ENCODE measurements around the gene SPATA9. TPM values are rescaled to one million over a fixed set of nuclear protein-coding genes. Genes with fewer than 3 reads are reported as not detected.

Gene SPATA9
- total and polyA plus RNA-seq, 9 of the 15 experiments (the other 6 are each of a cell fraction or from before 2014, with no cell fraction given): 0.16 to 5.5 (median 0.39) TPM; not detected in 3

DNA sequence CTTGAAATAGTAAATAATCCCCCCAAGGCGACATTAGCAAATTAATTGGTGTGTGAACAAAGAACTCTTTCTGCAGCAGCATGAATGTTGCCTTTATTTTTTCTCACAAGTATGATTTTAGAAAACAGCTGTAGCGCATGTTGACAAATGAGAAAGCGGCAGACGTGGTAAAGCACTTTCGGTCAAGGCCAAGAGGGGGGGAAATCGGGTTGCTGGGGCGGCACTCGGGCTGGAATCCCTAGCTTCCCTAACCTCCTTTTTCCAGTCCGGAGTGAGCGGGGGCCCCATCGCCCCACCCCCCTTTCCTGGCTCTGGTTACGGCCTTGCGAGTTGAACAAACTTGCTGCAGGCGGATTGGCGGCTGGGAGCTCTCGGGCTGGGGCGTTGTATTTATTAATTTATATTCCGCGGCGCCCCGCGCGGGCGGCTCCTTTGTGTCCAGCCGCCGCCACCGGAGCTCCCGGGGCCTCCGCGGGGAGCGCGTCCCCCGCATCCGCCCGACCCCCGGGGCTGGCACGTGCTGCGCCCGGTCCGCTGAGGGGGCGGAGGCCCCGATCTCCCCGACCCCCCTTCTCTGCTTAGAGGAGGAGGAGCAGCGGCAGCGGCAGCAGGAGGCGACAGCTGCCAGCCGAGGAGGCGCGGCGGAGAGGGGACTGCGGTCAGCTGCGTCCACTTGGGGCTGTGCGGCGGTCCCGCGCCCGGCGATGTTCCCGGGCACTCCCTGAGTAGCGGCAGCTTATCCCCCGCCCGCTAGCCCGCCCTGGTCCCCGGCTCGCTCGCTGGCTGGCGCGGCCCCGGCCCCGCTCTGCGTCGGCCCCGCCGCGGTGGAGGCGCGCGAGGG lies 48.2 kb upstream of the SPATA9 start, which contains the start of gene RHOBTB3 (continued):
- no peak for TF ChIP-seq FOXJ3 (CRISPR knock-in tag; IDR thresholded peaks at IDR 0.05)
- TF ChIP-seq, protein P1, sequence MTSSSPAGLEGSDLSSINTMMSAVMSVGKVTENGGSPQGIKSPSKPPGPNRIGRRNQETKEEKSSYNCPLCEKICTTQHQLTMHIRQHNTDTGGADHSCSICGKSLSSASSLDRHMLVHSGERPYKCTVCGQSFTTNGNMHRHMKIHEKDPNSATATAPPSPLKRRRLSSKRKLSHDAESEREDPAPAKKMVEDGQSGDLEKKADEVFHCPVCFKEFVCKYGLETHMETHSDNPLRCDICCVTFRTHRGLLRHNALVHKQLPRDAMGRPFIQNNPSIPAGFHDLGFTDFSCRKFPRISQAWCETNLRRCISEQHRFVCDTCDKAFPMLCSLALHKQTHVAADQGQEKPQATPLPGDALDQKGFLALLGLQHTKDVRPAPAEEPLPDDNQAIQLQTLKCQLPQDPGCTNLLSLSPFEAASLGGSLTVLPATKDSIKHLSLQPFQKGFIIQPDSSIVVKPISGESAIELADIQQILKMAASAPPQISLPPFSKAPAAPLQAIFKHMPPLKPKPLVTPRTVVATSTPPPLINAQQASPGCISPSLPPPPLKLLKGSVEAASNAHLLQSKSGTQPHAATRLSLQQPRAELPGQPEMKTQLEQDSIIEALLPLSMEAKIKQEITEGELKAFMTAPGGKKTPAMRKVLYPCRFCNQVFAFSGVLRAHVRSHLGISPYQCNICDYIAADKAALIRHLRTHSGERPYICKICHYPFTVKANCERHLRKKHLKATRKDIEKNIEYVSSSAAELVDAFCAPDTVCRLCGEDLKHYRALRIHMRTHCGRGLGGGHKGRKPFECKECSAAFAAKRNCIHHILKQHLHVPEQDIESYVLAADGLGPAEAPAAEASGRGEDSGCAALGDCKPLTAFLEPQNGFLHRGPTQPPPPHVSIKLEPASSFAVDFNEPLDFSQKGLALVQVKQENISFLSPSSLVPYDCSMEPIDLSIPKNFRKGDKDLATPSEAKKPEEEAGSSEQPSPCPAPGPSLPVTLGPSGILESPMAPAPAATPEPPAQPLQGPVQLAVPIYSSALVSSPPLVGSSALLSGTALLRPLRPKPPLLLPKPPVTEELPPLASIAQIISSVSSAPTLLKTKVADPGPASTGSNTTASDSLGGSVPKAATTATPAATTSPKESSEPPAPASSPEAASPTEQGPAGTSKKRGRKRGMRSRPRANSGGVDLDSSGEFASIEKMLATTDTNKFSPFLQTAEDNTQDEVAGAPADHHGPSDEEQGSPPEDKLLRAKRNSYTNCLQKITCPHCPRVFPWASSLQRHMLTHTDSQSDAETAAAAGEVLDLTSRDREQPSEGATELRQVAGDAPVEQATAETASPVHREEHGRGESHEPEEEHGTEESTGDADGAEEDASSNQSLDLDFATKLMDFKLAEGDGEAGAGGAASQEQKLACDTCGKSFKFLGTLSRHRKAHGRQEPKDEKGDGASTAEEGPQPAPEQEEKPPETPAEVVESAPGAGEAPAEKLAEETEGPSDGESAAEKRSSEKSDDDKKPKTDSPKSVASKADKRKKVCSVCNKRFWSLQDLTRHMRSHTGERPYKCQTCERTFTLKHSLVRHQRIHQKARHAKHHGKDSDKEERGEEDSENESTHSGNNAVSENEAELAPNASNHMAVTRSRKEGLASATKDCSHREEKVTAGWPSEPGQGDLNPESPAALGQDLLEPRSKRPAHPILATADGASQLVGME (CRISPR knock-in tag; IDR thresholded peaks at IDR 0.05): no peak
- TF ChIP-seq, protein P2, sequence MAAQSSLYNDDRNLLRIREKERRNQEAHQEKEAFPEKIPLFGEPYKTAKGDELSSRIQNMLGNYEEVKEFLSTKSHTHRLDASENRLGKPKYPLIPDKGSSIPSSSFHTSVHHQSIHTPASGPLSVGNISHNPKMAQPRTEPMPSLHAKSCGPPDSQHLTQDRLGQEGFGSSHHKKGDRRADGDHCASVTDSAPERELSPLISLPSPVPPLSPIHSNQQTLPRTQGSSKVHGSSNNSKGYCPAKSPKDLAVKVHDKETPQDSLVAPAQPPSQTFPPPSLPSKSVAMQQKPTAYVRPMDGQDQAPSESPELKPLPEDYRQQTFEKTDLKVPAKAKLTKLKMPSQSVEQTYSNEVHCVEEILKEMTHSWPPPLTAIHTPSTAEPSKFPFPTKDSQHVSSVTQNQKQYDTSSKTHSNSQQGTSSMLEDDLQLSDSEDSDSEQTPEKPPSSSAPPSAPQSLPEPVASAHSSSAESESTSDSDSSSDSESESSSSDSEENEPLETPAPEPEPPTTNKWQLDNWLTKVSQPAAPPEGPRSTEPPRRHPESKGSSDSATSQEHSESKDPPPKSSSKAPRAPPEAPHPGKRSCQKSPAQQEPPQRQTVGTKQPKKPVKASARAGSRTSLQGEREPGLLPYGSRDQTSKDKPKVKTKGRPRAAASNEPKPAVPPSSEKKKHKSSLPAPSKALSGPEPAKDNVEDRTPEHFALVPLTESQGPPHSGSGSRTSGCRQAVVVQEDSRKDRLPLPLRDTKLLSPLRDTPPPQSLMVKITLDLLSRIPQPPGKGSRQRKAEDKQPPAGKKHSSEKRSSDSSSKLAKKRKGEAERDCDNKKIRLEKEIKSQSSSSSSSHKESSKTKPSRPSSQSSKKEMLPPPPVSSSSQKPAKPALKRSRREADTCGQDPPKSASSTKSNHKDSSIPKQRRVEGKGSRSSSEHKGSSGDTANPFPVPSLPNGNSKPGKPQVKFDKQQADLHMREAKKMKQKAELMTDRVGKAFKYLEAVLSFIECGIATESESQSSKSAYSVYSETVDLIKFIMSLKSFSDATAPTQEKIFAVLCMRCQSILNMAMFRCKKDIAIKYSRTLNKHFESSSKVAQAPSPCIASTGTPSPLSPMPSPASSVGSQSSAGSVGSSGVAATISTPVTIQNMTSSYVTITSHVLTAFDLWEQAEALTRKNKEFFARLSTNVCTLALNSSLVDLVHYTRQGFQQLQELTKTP (IDR thresholded peaks at IDR 0.05; ENCODE audit: low read depth in 1 of 2, partially characterized antibody in 2 of 2): peak; percentile 75
- TF ChIP-seq XRCC4 (IDR thresholded peaks at IDR 0.05; ENCODE audit: extremely low read depth, insufficient read depth, insufficient read length): no peak
- TF ChIP-seq E2F5 (CRISPR knock-in tag; IDR thresholded peaks at IDR 0.05): no peak
- TF ChIP-seq HMG20B (CRISPR knock-in tag; IDR thresholded peaks at IDR 0.05): no peak
- TF ChIP-seq ZNF124 (CRISPR knock-in tag; IDR thresholded peaks at IDR 0.05): no peak
- no peak for TF ChIP-seq ARID2 (IDR thresholded peaks at IDR 0.05)
- no peak for TF ChIP-seq DDX20 (tag; IDR thresholded peaks at IDR 0.05; ENCODE audit: low read depth)
- no peak for TF ChIP-seq MBD1 (CRISPR knock-in tag; IDR thresholded peaks at IDR 0.05)
- no peak for TF ChIP-seq CEBPG (CRISPR knock-in tag; IDR thresholded peaks at IDR 0.05)
- TF ChIP-seq CEBPG (tag; conservative IDR thresholded peaks at IDR 0.05 in 1 of 2, IDR thresholded peaks at IDR 0.05 in 1 of 2): no peak; a peak in 1 of 4 replicates
- 0 out of 2 replicates have a peak, but pooled peaks have one; percentile 72 for TF ChIP-seq ZNF717 (CRISPR knock-in tag; IDR thresholded peaks at IDR 0.05)
- TF ChIP-seq PRMT5 (CRISPR knock-in tag; IDR thresholded peaks at IDR 0.05): no peak
- TF ChIP-seq GABPA (tag; conservative IDR thresholded peaks at IDR 0.05; ENCODE audit: low read depth): peak; percentile 67
